ENCODE measurements around the gene TRIM9.

Gene TRIM9

DNA sequence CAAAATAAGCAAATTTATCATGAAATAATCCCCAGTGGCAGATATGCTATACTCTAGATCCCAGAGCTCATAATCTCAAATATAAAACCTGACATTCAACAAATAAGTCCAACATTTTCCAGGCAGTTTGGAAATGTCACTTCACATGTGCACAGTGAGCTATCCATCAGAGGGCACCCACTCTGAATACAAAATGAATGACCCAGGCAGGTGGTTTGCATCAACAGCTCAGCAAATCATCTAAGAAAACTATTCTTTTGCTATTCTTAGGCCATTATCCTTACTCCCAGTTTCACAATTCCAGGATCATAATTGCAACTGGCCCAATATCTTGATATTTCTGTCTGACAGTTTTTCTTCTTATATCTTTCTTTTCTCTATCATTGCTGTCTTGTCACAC is 38.5 kb downstream of the TRIM9 start:
- no peak for DNase-seq

DNA sequence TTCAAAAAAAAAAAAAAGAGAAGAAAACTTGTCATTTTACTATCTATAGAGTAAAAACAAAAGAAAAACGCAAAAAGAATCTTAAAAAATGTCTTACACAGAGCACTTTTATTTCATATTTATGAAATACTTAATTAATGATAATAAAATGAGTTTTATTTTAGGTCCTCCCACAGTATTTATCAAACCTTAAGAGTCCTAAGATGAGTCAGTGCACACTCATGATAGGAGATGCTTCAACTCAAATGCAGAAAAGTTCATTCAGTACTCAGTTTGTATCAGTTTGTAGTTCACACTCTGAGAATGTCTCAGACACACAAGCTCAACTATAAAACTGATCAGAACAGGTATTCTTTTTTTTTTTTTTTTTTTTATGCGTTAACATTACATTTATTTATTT is 41.7 kb downstream of the TRIM9 start:
- DNase-seq = no peak

DNA sequence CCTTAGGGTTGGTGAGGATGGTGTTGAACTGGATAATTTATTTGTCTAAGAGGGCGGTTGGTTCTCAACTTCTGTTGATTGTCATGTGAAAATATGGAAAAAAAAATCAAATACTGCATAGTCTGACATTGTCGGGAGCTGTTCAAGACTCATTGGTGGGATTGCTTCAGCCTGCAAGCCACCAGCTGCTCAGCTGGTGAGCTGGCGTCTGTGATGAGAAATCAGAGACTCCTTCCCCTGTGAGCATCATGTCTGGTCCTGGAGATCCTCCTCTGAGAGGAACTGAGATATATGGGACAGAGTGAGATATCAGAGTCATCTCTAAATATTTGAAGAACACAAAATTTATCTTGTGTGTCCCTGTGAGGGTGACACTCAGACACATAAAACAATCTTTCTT is 49.9 kb downstream of the TRIM9 start:
- DNase-seq = no peak

DNA sequence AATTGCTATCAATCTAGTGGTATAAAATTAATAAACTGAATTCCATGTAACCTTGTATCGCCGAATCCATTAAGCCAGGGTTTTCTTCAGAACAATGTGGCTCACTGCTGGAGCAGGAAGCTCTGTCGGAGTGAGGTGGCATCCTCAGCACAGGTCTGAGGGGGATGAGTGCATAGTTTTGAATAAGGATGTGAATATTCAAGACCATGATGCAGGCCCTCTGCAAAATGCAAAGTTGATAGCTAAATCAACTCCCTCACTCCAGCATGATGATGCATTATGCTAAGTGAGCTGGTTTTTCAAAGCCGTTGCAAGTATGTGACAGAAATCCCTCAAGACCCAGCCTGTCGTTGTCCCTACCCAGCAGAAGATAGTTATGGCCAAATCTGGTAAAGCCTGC is 53.0 kb downstream of the TRIM9 start:
- no peak for DNase-seq

DNA sequence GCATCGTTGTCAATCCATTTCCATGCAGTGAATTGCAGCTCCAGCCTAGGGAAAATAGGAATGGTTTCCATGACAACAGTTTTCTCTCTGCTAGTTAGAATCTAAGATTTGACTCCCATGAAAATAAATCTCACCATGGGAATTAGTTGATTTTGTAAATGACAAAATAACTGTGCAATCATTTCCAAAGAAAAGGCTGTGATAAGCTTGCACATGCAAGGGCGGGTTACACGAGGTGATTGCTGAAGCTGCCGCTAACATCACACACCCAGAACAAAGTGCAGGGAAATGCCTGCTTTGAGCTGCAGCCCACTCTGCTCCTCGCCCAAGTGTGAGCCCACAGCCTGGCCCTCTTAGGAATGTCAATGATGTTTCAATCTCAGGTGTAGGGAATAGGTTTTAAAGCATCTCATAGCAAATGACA is 53.8 kb downstream of the TRIM9 start:
- no peak for DNase-seq

DNA sequence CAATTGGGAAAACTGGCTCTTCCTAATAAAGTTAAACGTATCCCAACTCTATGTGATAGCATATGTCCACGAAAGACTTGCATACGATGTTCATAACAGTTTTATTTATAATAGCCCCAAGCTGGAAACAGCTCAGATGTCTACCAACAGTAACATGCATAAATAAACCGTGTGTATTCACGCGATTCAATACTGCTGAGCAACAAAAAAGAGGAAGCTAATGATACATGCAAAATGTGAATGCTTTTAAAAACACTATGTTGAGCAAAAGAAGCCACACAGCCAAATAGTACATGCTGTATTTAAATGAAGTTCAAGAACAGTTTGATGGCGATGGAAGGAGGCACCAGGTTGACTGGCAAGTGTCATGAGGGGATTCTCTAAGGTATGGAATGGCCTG is 55.7 kb downstream of the TRIM9 start:
- no peak for DNase-seq

DNA sequence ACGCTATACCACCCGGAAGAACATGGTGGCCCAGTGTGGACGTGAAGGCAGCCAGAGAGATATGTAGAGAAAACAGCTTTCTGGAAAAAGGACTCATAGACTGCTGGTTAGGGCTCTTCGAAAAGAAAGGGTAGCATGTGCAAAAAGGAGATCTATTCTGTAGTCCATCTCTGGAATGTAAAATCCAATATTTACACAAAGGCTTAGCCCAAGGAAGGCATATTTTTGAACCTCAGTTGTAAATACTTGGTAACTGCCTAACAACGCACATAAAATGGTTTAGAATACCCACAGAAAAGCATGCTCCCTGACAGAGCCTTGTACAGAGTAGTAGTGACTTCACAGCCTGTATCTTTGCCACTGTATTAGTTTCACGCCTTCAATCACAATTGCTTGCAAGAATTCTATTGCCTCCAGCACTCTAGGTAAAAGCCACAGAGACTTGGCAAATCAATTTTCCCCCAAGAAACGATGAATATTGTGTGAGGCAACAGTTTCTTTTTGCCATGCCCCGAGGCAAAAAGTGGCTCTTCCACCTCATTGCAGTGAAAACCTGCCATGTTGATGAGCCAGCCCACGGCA is 59.2 kb downstream of the TRIM9 start:
- DNase-seq = no peak

DNA sequence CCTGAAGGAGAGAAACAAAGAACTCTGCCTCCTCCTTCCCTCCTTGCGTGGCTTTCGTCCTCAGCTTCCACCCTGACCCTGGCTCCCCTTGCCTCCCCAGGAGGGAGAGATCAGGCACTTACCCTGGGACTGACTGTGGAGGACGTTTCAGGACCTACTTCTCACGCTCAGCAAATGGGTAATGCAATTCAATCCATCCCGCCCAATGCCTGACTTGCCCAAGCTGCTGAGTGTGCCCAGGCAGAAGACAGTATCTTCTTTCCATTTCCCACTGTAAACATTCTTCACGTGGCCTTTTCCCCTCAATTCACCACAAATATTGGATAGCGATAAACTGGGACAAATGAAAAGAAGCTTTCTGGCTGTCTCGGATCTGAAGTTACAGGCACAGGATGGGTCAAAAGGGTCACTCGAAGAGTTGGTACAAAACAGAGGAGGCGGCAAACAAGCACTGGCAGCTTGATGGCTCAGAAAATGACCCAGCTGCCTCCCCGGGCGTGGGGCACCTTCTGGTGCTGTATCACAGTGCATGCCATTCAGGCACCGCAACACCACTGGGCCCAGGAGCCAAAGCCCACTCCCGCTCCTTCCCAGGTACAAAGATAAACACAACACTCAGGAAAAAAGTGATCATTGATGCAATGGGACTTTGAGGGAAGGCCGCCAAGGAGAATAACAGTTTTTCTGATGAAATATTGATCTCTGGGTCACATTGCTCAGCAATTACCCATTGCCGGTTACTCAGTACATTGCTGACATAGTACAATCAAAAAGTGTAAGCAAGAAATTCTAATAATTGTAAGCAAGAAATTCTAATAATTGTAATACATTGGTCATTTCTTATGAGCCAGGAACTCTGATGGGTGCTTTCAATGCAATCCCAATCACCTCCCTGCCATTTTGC is 65.8 kb downstream of the TRIM9 start:
- no peak for DNase-seq

DNA sequence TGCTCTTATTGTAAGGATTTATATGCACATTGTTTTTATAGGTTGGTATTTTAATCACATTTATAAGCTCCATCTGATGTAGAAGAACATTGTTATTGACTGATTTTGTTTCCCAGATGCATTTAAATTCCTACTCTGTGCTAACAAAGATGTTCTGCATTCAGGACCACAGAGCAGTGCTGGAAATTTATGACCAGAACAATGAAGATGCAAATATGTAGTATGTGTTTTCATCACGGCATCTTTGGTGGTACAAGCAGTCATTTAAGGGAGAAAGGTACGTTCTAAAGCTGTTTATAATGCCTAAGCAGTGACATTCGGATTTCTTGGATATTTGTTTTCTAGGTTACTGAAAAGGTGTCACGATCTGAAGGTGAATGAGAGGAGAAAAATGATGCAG is 66.5 kb downstream of the TRIM9 start:
- DNase-seq = no peak

DNA sequence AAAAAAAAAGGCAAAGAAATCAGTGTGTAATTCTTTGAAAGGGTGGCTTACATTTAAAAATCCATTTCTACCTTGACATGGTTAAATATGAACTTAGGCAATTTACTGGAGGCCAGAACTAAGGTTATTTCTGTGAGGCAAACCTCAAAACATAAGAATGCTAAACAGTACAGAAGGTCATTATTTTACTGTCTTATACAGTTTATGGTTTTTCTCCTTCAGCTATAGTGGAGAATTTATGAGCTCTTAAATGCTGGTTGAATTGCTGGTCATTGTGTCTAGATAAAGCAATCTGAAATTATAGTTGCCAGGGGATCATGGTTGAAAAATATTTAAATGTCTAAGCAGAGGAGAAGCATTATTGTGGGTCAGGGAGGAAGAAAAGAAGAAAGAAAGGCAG is 70.5 kb downstream of the TRIM9 start:
- no peak for DNase-seq

DNA sequence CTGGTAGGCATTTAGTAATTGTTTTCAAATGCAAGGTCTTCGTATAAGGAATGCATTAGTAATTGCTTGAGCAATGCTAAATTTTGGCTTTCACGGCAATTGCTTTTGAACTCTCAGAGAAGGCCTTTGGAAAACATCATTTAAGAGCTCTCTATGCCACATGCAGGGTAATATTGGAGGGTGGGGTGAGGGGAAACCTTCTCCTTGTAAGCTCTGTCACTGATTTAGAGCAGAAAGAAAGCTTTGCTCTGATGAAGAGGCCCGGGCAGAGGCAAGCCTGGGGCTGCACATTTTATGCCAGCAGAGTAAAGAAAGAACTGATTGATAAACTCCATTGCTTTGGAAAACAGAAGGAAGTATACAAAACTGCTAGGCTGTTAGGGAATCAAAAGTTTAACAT is 70.9 kb downstream of the TRIM9 start:
- peak; percentile 25 for DNase-seq

DNA sequence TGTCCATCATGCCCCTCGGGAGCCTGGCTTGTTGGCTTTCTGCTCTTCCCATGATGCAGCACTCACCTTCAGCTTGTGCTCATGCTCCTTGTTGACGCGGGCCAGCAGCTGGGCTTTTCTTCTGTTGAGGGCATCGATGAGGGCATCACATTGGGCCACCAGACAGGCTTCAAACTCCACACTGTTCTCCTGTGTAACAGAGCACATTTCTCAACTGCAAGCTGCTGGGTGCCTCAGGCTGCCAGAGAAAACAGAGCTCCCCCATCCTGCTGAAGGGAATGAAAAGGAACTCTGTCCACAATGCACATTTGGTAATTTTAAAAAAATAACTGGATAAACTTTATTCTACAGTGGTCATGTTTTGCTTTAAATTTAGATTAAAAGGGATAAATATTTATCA is 72.1 kb downstream of the TRIM9 start:
- DNase-seq = peak; percentile 30

DNA sequence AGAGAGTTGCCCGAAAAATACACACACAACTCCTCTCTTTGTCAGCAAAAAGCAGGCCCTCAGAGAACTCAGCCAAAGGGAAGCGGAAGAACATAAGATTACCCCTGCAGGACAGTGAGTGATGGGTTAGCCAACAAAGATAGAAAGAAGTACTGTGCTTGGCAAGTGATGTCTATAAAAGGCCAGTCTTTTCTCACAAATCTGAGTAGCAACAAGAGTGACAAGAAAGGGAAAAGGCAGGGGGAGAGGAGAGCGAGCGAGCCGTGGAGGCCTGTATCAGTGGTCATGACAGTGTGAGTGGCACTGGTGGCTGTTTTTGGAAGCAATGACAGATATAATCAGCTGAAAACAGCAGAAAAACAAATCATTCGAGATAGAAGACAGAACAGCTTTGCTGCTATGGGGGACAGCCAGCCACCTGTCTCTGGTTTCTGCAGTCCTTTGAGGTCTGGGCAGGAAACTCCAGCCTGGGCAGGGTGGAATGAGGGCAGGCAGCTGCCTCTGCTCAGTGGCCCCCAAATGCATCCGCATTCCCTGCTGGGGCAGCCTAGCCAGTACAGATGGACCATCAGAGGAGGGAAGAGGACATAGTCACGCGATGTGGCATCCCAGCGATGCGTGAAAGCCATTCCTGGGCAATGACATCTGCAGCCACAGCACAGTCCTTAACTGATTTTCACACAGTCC is 74.7 kb downstream of the TRIM9 start:
- peak; percentile 70 for DNase-seq

DNA sequence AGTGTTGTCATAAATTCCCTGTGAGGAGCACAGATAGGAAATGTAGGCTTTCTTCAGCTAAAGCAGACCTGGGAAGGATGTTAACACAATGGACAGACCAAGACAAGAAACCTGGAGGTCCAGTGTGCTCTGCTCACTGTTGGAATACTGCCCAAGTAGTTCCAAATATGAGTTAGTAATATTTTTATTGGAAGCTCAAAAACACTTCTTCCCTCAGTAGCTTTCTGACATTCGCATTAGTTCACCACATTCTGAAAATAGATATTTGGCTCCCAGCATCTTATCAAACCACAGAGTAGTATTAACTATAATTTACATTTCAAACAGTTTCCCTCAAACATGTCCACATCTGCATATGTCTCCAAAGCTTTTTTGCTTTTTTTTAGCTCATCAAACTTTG is 75.8 kb downstream of the TRIM9 start:
- DNase-seq = no peak

DNA sequence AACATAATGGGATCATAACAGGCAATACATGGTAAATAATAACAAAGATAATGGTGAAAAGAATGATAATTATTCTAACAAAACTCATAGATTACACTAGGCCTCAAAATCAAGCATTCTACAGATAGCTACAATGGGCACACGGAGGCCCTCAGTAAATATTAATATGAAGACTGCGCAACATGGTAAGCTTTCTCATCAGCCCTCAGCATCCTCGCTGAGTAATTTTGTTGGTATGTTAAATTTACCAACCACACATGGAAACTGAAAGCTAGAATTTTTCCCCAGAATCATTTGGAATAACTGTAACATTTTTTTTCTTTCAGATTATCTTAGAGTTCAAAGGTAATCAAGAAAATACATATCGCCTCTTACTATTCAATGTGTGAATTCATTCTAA is 76.4 kb downstream of the TRIM9 start:
- DNase-seq = no peak

DNA sequence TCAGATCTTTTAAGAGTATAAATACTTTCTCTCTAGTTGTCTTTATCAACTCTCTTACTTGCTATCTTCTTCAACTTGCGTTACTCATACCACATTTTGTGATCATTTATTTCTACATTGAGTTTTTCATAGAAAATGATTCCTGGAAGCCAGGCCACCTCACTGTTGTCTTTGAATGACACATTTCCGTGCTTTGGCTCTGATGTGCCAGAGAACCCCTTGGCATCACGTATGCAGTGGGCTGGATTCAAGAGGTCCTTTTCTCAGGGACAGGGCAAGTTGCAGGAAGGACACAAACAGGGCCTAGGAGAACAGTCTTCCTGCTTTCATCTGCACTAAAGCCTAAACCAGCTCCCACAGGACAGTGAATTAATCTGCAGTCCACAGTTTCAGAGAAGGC is 80.3 kb downstream of the TRIM9 start:
- DNase-seq = no peak

DNA sequence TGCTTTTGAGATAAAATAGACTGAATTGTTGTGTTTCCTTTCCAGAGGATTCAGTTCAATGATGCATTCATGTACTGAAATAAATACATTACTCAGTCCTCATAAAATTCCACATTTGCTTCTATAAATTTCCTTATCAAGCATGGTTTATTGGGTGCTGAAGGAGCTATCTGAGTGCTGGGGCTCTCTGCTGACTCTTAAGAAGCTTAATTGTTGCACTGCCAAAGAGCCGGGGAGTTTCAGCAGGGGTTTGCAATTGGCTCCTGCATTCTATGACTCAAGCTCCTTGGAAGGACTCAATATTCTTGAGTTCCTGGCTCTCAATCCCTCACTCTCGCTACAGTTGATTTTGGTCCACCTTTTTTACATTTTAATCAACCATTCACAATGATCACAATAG is 80.8 kb downstream of the TRIM9 start:
- DNase-seq = peak; percentile 63

DNA sequence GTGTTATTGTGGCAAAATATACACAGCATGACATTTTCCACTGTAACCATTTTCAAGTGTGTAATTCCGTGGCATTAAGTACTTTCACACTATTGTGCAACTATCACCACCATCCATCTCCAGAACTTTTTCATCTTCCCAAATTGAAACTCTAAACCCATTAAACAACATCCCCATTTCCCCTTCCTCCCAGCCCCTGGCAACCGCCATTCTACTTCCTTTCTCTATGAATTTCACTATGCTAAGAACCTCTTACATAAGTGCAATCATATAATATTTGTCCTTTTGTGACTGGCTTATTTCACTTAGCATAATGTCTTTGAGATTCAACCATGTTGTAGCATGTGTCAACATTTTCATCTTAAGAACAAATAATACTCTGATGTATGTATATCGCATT is 82.8 kb downstream of the TRIM9 start:
- DNase-seq = no peak

DNA sequence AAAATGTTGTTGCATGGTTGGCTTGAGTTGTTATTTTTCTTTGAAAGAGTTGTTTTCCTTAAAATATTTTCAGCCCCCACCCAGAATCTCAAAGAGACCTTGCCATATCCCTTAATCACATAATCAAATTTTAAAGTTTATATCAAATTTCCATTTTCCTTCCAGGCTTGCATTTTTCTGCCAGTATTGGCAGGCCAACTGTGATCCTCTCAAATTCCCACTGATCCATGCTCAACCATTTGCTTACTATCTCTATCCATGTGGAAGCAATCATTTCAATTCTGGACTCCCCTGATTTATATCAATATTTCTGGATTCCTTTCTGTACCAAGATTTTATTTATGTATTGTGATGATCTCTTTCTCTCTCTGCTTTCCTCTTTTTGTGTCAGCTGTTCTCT is 86.5 kb downstream of the TRIM9 start:
- no peak for DNase-seq

DNA sequence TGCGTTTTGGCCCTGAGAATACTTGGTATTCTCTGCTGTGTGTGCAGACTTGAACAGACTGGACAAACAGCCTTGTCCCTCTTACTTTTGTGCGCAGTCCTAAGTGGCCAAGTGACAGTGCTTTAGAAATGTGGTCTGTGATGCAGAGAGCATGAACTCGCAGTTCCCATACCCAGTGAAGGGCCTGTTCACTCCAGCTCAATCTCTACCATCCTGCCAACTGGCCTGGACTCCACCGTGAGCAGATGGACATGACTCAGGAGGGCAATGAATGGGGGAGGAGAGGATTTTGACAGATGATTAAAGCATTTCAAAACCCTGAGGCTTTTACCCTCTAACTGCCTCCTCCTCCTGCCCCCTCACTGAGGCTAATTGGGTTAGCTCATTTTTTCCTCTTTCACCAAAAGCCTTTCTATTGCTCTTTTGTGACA is 88.1 kb downstream of the TRIM9 start:
- peak; percentile 53 for DNase-seq

DNA sequence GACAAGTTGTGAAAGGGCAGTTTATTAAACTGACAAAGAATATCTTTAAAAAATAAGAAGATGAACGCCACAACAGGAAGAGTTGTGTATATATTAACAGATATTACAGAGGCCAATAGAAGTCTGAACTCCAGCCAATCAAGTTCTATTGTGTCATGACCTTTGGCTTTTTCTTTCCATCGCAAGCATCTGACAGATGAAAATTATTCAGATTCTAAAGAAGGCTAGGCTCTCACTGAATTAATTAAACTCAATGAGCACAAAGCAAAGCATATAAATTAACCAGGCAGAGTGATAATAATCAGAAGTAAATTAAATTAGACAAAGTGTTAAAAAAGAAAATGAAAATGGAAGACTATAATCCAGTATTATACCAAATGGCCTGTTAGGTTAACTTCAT is 88.6 kb downstream of the TRIM9 start:
- DNase-seq = no peak

DNA sequence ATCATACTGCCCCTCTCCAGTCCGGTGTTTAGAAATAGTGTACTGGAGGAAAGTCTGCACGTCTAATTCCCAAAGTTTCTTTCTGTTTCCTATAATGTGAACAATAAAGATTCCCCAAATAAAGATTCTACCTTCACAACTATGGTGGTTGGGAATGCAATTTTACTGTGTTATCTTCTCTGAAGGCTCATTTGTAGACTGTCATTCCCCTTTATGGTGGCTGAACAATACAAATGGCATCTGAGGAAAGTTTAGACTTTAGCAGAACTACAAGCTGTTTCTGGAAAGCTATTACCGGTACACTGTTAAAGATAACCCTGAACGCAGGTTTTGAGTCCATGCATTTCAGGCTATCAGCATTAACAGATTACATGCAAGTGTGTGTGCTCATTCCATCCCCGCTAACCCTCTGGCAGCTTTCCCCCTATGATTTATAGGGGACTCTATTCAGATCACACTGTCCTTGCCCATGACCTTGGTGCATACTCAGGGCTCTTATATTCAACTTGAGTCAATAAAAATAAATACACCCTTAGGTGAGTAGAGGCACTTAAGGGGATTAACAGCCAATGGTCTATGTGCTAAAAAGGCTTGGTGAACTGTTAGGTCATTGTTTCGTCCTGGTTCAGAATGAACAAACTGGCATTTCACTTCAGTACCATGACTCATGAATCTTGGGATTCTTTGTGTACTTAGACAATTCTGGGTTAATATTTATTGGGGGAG is 89.9 kb downstream of the TRIM9 start:
- DNase-seq = no peak

DNA sequence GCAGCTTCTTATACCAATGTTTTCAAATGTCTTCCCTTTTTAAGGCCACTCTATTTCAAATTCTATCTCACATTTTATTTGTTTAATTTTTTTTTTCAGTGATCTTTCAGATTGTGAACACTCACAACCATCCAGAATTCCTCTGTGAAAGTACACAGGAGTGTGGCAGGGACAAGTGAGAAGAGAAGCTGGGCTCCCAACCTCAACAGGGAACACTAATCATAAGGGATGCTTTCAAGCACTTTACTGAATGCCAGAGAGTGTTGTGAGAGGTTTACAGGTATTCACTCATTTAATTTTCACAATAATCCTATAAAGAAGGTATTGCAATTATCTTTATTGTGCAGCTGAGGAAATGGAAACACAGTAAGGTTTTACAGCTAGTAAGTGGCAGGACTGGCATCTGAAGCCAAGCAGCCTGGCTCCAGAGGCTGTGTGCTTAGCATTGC is 90.5 kb downstream of the TRIM9 start:
- DNase-seq = no peak
